GM20000 (cell line): ENCODE data around the gene DHCR24.

ENCODE experiments used
- DNase-seq: peaks from one replicate; pipeline ENCODE4 v3.0.0; 2012; ENCODE audit warnings: low spot score
- TF ChIP-seq, protein P1 (sequence below): IDR thresholded peaks from 2 replicates; pipeline ENCODE4 v1.5.1; 2012; ENCODE audit warnings: mild to moderate bottlenecking, control low read depth; ENCODE audit errors: extremely low read depth, missing control alignments

Gene DHCR24

DNA sequence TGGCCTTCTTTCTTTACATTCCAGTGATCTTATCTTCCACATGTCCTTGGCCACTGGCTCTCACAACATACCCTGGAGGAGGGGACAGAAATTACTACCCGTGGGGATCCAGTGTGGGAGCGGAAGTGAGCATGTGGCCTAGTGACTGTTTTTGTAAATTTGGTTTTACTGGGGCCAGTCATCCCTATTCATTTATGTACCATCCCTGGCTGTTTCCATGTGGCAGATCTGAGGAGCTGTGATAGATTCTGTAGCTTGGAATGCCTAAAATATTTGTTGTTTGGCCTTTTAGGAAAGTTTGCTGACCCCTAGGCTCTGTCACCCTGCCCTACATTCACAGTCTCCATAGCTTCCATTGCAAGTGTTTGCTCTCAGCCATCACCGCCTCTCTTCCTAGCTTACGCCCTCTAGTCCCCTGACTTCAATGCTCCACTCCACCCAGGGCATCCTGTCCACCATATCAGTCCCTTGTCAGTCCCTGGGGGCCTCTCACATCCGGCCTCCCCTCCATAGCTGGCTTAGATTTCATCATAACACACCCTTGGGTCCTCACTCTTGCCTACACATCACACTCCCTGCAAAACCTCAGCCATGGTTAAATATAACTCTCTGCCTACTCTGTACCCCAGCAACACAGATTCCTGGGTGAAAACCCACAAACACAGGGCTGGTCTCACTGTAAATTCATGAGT lies 25.8 kb downstream of the DHCR24 start:
- TF ChIP-seq, protein P1, sequence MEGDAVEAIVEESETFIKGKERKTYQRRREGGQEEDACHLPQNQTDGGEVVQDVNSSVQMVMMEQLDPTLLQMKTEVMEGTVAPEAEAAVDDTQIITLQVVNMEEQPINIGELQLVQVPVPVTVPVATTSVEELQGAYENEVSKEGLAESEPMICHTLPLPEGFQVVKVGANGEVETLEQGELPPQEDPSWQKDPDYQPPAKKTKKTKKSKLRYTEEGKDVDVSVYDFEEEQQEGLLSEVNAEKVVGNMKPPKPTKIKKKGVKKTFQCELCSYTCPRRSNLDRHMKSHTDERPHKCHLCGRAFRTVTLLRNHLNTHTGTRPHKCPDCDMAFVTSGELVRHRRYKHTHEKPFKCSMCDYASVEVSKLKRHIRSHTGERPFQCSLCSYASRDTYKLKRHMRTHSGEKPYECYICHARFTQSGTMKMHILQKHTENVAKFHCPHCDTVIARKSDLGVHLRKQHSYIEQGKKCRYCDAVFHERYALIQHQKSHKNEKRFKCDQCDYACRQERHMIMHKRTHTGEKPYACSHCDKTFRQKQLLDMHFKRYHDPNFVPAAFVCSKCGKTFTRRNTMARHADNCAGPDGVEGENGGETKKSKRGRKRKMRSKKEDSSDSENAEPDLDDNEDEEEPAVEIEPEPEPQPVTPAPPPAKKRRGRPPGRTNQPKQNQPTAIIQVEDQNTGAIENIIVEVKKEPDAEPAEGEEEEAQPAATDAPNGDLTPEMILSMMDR, result no peak
- peak; percentile 40 for DNase-seq

DNA sequence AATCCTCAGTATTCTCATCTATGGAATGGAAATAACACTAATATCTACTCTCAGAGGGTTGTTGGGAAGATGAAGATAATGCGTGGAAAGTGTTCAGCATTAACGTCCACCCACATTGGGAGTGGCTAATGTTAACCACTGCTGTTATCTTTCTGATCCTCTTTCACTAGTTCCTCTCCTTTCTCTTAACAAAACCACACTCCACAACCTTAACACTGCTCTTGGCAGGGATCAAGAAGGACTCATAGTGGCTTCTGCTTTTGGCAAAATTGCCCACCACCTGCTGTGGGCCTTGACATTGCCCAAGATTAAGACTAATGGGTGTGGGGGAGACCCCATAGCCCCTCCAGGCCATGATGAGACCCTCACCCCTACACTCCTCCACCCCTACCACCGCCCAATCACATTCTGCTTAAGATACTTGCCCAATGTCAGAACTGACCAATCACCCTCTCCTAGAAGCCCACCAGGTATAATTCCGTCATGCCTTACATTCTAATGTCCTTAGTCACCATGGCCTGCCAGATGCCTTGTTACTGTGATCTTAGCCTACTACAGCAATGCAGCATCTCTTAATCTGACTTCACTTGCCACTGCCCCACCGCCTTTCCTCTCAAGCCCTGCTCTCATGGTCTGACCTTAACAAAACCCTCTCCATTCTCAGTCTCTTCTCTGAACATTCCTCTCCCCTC lies 27.1 kb downstream of the DHCR24 start:
- TF ChIP-seq, protein P1, result no peak
- DNase-seq, result no peak

DNA sequence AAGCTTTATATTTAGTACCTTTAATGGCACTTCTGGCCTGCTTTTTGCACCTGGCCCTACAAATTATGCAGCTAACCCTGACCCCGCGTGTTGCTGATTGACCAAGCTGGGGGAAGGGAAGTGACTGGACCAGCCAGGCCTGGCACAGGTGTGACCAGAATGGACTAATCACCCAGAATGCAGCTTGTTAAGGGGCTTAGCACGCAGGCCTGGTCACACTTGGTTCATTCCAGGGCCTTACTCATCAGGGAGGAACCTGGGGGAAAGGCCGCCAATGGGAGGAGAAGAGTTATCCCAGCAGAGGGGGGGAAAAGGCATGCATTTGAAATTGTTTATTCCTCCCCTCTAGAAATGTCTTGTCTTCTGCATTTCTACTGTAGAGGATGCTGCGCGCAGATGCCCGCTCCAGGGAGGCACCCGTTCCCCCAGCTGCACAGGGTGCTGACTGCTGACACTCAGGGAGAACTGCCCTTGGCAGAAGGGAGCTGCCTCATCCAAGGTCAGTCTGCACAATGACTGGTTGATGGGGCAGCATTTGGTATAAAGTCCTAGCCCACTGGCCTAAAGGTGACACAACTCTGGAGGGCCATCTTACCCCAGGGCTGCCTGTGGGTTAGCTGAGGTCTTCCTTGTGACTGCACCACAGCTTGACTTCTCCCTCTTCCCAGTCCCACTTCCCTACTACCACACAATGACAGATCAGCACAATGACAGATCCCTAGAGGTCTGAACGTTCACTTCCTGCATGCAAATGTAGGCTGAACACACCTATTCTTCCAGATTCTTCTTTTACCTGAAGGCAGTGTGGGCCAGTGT lies 29.0 kb downstream of the DHCR24 start:
- TF ChIP-seq, protein P1, result no peak
- no peak for DNase-seq

DNA sequence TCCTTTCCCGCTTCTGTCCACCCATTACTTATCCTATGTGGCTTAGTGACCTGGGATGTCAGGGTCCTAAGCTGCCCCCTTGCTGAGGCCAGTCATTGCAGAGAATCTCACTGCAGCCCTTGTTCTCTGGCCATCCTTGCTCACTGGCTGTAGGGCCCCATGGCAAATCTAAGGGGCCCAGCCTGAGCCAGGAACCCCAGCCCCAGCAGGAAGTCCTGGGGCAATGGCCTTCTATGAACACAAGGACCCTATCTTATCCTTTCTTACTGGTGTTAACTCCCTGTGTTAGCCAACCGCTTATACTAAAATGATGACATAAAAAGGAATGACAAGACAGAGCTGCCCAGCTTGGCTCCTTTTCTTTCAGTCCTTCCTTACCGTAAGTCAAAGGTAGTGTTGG lies 29.9 kb downstream of the DHCR24 start:
- TF ChIP-seq, protein P1, result no peak
- DNase-seq, result no peak

DNA sequence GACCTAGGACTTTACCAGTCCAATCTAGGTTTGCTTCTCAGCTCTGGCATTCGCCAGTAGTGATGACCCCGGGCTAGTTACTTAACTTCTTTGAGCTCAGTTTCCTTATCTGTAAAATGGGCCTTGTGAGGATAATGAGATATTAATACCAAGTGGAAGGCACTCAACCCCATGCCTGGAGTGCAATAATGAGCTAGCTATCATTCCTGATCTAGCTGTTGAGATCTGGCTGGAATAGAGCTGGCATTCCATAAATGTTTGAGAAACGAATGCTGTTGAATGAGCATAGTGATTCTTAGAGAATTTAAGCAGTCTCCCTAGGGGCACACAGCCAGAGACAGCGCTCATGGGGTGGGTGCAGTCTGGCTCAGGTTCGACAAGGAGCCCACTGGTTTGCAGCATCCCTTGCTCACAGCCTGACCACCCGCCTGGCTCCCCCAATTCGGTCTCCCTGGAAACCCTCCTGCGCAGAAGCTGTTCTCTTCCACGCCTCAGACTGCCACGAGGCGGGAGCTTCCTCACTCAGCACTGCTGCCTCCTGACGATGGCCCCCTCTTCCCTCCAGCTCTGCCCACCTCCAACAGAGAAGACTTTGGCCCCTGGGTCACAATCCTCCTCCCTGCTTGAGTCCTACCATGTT lies 32.5 kb downstream of the DHCR24 start:
- DNase-seq, result no peak
- TF ChIP-seq, protein P1, result no peak

DNA sequence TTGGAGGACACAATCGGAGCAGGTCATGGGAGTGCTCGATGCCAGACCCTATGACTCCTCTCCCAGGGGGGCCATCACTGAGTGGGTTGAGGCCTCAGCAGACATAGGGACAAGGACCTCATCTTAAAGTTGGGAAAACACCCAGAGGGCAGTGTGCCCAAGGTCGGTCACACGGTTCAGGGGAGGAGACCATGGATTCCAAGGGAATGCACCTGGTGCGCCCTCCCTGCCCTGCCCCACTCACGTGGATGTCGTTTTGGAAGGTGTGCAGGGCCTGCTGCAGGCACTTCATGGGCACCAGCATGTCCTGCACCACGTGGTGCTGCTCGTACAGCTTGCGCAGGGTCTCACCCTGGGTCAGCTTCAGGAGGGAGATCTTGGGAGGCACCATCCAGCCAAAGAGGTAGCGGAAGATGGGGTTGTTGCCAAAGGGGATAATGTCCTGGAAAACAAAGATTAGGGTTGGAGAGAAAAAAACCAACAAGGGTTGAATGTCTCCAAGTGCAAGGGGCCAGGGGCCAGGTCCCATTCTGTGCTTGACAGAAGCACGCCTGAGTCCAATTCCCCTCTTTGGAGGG lies 33.1 kb downstream of the DHCR24 start:
- no peak for DNase-seq
- TF ChIP-seq, protein P1, result no peak
